ENCODE results near the gene HIPK2. TPM values are rescaled to one million over a fixed set of nuclear protein-coding genes. Genes with fewer than 3 reads are reported as not detected.
A peak's percentile ranks its signal among the peaks of the same experiment; 100 is the strongest.

The HIPK2 gene
- total RNA-seq, 1 donor from 2014 or later: 5.8 TPM

DNA sequence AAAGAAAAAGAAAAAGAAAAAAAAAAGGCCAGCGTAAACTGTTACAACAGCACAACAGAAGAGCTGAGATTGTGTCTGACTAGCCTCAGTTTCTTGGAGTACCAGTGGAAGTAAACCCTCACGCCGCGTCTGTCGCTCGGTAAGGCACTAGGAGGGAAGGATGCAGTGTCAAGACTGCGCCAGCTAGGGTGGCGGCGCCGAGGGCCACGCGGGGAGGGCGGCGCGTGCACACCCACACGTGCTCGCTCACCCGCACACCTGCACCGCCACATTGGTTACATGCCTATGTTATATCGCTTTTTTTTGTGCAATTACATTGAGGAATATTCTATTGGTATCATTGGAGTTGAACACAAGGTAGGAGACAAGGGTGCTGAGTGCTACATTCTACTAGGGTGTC, 206.1 kb downstream of the HIPK2 start:
- H3K36me3 ChIP-seq (ENCODE audit: control insufficient read depth, insufficient read depth, low read length): peaks cover 24% of the 10 kb centered on the region
- TF ChIP-seq, protein P1, sequence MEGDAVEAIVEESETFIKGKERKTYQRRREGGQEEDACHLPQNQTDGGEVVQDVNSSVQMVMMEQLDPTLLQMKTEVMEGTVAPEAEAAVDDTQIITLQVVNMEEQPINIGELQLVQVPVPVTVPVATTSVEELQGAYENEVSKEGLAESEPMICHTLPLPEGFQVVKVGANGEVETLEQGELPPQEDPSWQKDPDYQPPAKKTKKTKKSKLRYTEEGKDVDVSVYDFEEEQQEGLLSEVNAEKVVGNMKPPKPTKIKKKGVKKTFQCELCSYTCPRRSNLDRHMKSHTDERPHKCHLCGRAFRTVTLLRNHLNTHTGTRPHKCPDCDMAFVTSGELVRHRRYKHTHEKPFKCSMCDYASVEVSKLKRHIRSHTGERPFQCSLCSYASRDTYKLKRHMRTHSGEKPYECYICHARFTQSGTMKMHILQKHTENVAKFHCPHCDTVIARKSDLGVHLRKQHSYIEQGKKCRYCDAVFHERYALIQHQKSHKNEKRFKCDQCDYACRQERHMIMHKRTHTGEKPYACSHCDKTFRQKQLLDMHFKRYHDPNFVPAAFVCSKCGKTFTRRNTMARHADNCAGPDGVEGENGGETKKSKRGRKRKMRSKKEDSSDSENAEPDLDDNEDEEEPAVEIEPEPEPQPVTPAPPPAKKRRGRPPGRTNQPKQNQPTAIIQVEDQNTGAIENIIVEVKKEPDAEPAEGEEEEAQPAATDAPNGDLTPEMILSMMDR (IDR thresholded peaks at IDR 0.05; ENCODE audit: insufficient read depth, low read length, severe bottlenecking): no peak
- no peak for DNase-seq (ENCODE audit: low read depth)
- H3K4me3 ChIP-seq (ENCODE audit: low read depth, low read length): no peak overlapping the region
- H3K27me3 ChIP-seq (ENCODE audit: control insufficient read depth, insufficient read depth, low read length): no peaks in the 10 kb centered on the region
- no peak for FAIRE-seq

DNA sequence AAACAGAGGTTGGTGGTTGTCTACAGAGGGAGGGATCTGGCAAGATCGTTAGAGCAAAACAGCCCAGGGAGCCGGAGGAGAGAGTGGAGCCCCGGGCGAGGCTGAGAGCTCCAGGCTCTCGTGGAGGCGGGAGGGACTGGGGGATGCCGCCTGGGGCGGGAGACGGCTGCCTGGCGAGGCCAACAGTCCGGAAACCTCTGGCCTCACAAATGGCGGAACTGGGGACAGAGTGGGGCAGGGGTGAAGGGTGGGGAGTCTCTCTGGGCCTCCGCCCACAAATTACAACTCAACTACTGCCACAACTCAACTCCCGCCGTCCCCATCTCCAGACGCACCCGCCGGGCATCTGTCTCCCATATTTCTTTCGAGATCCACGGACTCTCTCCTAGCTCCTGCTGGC, 206.6 kb downstream of the HIPK2 start:
- TF ChIP-seq, protein P1 (IDR thresholded peaks at IDR 0.05; ENCODE audit: insufficient read depth, low read length, severe bottlenecking): no peak
- Histone ChIP-seq H3K27me3 (ENCODE audit: control insufficient read depth, insufficient read depth, low read length) (no peaks in the 10 kb centered on the region), H3K4me3 (ENCODE audit: low read depth, low read length) (no peak overlapping the region), H3K36me3 (ENCODE audit: control insufficient read depth, insufficient read depth, low read length) (peaks cover 21% of the 10 kb centered on the region)
- FAIRE-seq (no peak), DNase-seq (ENCODE audit: low read depth) (no peak)

DNA sequence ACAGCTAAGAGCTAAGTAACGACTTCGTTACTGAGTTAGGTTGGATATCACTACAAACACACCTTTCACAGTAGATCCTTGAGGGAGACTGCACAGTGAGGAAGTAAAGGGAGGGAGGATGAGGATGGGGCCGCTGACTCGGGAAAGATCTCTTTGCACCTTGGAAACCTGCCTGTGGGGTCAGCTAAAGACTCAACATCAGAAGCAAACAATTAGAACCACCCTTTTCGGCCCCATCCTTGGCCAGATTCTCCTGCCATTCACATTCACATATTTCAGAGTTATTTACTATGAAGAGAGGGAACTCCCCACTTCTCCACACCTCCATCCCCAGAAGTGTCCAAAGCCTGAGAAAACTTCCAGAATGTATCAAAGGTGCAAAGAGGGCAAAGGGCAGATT, 207.2 kb downstream of the HIPK2 start:
- no peak for FAIRE-seq
- no peak for DNase-seq (ENCODE audit: low read depth)
- Histone ChIP-seq H3K36me3 (ENCODE audit: control insufficient read depth, insufficient read depth, low read length) (peaks cover 19% of the 10 kb centered on the region), H3K4me3 (ENCODE audit: low read depth, low read length) (no peak overlapping the region), H3K27me3 (ENCODE audit: control insufficient read depth, insufficient read depth, low read length) (no peaks in the 10 kb centered on the region)
- TF ChIP-seq, protein P1 (IDR thresholded peaks at IDR 0.05; ENCODE audit: insufficient read depth, low read length, severe bottlenecking): no peak

DNA sequence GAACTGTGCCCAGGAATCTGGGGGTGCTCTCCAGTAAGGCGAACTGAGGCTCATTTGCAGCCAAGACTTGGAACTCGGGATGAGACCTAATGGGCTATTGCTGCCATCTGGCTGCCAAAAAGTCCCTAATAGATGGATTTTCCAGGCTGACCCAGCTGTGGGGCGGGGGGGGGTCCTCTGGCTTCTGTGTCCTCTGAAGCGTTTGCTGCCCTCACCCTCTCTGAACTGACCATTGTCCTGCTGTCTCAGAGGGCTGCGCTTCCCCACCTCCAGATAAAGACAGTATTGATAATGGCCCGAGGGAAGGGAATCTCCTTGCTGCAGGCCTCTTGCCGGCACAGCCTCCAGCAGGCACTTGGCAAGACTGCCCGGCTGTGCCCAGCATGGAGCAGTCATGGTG, 207.7 kb downstream of the HIPK2 start:
- FAIRE-seq (no peak), DNase-seq (ENCODE audit: low read depth) (no peak)
- Histone ChIP-seq H3K27me3 (ENCODE audit: control insufficient read depth, insufficient read depth, low read length) (no peaks in the 10 kb centered on the region), H3K36me3 (ENCODE audit: control insufficient read depth, insufficient read depth, low read length) (peaks cover 18% of the 10 kb centered on the region), H3K4me3 (ENCODE audit: low read depth, low read length) (no peak overlapping the region)
- TF ChIP-seq, protein P1 (IDR thresholded peaks at IDR 0.05; ENCODE audit: insufficient read depth, low read length, severe bottlenecking): no peak

DNA sequence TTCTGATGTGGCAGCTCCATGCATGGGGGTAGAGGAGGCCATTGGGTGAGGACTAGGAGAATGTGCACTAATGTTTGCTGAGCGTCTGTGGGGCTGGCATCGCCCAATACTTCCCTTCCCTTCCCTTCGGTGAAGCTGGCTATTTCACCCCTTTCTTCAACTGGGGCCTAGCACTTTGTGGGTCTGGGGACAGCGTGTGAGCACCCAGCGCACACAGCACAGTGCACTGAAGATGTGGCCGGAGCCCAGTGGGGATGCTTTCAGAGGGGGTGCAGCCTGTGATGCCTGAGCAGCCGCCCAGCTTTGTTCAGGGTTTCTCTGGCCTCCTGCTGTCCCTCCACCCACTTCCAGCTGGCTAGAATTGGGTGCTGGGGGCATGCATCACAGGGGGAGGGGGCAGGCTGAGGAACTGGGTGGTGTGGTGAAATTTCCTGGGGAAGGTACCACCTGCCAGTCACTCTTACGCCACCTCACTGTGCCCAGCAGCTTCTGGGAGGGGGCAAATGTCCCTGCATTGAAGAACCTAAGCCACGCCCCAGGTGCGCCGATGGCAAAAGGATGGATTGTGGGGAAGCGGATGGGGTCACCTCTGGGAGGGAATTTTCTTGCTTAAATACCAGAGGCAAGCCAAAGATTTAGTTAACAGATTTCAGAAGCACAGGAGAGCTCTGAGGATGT, 208.8 kb downstream of the HIPK2 start:
- FAIRE-seq: peak; percentile 50
- Histone ChIP-seq H3K27me3 (ENCODE audit: control insufficient read depth, insufficient read depth, low read length) (no peaks in the 10 kb centered on the region), H3K36me3 (ENCODE audit: control insufficient read depth, insufficient read depth, low read length) (peaks cover 10% of the 10 kb centered on the region), H3K4me3 (ENCODE audit: low read depth, low read length) (no peak overlapping the region)
- DNase-seq (ENCODE audit: low read depth): no peak
- TF ChIP-seq, protein P1 (IDR thresholded peaks at IDR 0.05; ENCODE audit: insufficient read depth, low read length, severe bottlenecking): no peak

DNA sequence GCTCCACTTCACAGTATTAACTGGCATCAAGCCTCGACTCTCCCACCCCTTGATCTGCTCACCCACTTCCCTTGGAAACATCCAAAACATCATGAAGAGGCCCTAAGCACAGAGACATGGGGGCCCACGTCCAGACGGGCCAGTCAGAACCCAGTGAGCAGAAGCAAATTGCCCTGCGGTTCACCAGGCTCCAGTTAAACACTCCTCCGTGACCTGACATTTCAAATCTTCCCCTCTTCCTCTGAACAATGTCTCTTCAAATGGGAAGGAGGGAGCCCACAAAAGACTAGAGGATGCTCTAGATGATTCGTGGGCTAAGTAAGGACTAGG, 209.5 kb downstream of the HIPK2 start:
- DNase-seq (ENCODE audit: low read depth) (no peak), FAIRE-seq (no peak)
- Histone ChIP-seq H3K27me3 (ENCODE audit: control insufficient read depth, insufficient read depth, low read length) (no peaks in the 10 kb centered on the region), H3K4me3 (ENCODE audit: low read depth, low read length) (no peak overlapping the region), H3K36me3 (ENCODE audit: control insufficient read depth, insufficient read depth, low read length) (peaks cover 11% of the 10 kb centered on the region)
- TF ChIP-seq, protein P1 (IDR thresholded peaks at IDR 0.05; ENCODE audit: insufficient read depth, low read length, severe bottlenecking): no peak

Data from bronchial epithelial cell (primary cell).